Ascending aorta (tissue), 2 donors: ENCODE data around the gene TBC1D1. TPM values are rescaled to one million over a fixed set of nuclear protein-coding genes. Genes with fewer than 3 reads are reported as not detected.

ENCODE experiments used
- DNase-seq, 2 donors: peaks; one replicate each; pipeline ENCODE4 v3.0.0-alpha.2; 2019; ENCODE audit warnings: low spot score in 2 of 2
- H3K27ac ChIP-seq, 2 donors: fragments of 200-600 bp; sonication (generic); one replicate each; pipeline ENCODE4 v1.5.1; 2016 to 2017; ENCODE audit warnings: mild to moderate bottlenecking in 1 of 2
- H3K27me3 ChIP-seq: fragments of 200-600 bp; sonication (generic); one replicate; pipeline ENCODE4 v1.5.1; 2017
- H3K36me3 ChIP-seq, 2 donors: fragments of 200-600 bp; sonication (generic); one replicate each; pipeline ENCODE4 v1.5.1; 2016
- H3K4me1 ChIP-seq, 2 donors: fragments of 200-600 bp; sonication (generic); one replicate each; pipeline ENCODE4 v1.5.1; 2016 to 2017; ENCODE audit warnings: mild to moderate bottlenecking in 1 of 2
- H3K4me3 ChIP-seq, 2 donors: fragments of 200-600 bp; sonication (generic); one replicate each; pipeline ENCODE4 v1.5.1; 2016 to 2017; ENCODE audit warnings: mild to moderate bottlenecking in 1 of 2
- H3K9me3 ChIP-seq, 2 donors: fragments of 200-600 bp; sonication (generic); one replicate each; pipeline ENCODE4 v1.5.1; 2016
- CTCF ChIP-seq, 3 experiments: fragments of 200-600 bp in 2 of 3; fragments of 450-650 bp in 1 of 3; sonication (generic) in 2 of 3; IDR thresholded peaks; one replicate each; pipeline ENCODE4 v1.5.1; 2016 to 2019; ENCODE audit warnings: antibody characterized with exemption in 3 of 3, mild to moderate bottlenecking in 1 of 3, moderate library complexity in 1 of 3
- intact Hi-C: fragments of 100-400 bp; cut with DNase I; formaldehyde crosslinking; loops from one replicate; pipeline ENCODE4 v1.15.1; 2023
- total RNA-seq: library from RNA; depleted of rRNA; stranded (reverse); fragments of >200 nt; gene quantifications from one replicate; pipeline ENCODE4 v1.1.0, GENCODE V29; 2016

TBC1D1 gene
- total RNA-seq: 132 TPM

- no peaks in the 10 kb centered on the region for H3K36me3 ChIP-seq
- no peaks in the 10 kb centered on the region for H3K9me3 ChIP-seq
- TF ChIP-seq CTCF (IDR thresholded peaks at IDR 0.05): no peak
- peaks cover 0 to 28% of the 10 kb centered on the region in 2 donors for H3K4me1 ChIP-seq
- DNase-seq: no peak
- peak within 1 kb of the TSS; percentile 73 to 98 for H3K4me3 ChIP-seq
- peak within 1 kb of the TSS; percentile 97 for H3K27ac ChIP-seq
- intact Hi-C loops: loop anchor here (1.0 to 10.0 kb wide), 6 partner anchors 18 to 774 kb away; partner anchors contain the start of genes KLF3, PGM2 and RELL1
- no peaks in the 10 kb centered on the region for H3K27me3 ChIP-seq
Observed at GRCh38 chr4:37890801-37891259, at the start of gene TBC1D1. Gene TBC1D1 (plus strand): TSS chr4:37891084. CDS start chr4:37902096, 11,012 bp downstream.

- no peaks in the 10 kb centered on the region for H3K4me1 ChIP-seq
- H3K9me3 ChIP-seq: no peaks in the 10 kb centered on the region
- intact Hi-C loops: no loop called here
- no peak for TF ChIP-seq CTCF (IDR thresholded peaks at IDR 0.05)
- no peak overlapping the region for H3K27ac ChIP-seq
- DNase-seq: no peak
- peaks cover 57 to 62% of the 10 kb centered on the region in 2 donors for H3K36me3 ChIP-seq
- H3K27me3 ChIP-seq: no peaks in the 10 kb centered on the region
- H3K4me3 ChIP-seq: no peak overlapping the region
Observed at GRCh38 chr4:37844204-37844603, 46.7 kb upstream of the TBC1D1 start.

- Histone ChIP-seq H3K27ac (no peak overlapping the region), H3K27me3 (no peaks in the 10 kb centered on the region), H3K4me3 (no peak overlapping the region), H3K4me1 (no peaks in the 10 kb centered on the region), H3K36me3 (peaks cover 53 to 61% of the 10 kb centered on the region in 2 donors), H3K9me3 (no peaks in the 10 kb centered on the region)
- TF ChIP-seq CTCF (IDR thresholded peaks at IDR 0.05): no peak
- no peak for DNase-seq
- intact Hi-C loops: no loop called here
Observed at GRCh38 chr4:37845201-37845600, 45.7 kb upstream of the TBC1D1 start.

- intact Hi-C loops: no loop called here
- H3K36me3 ChIP-seq: peaks cover 43 to 48% of the 10 kb centered on the region in 2 donors
Observed at GRCh38 chr4:37847311-37847884, 43.5 kb upstream of the TBC1D1 start.

GRCh38 chr4:37852376-37852775, 38.5 kb upstream of the TBC1D1 start:
- H3K4me3 ChIP-seq: no peak overlapping the region
- intact Hi-C loops: no loop called here
- no peaks in the 10 kb centered on the region for H3K4me1 ChIP-seq
- H3K27me3 ChIP-seq: no peaks in the 10 kb centered on the region
- H3K36me3 ChIP-seq: peaks cover 24 to 25% of the 10 kb centered on the region in 2 donors
- no peak overlapping the region for H3K27ac ChIP-seq
- H3K9me3 ChIP-seq: no peaks in the 10 kb centered on the region
- DNase-seq: no peak
- no peak for TF ChIP-seq CTCF (IDR thresholded peaks at IDR 0.05)

More at GRCh38 chr4:37847311-37847884, 43.5 kb upstream of the TBC1D1 start:
- Histone ChIP-seq H3K9me3 (no peaks in the 10 kb centered on the region), H3K4me3 (no peak overlapping the region), H3K4me1 (no peaks in the 10 kb centered on the region), H3K27me3 (no peaks in the 10 kb centered on the region), H3K27ac (no peak overlapping the region)
- no peak for TF ChIP-seq CTCF (IDR thresholded peaks at IDR 0.05)
- no peak for DNase-seq
